ENCODE results near the gene SIK3.
"Not testable (repeated sequence)": the region's sequence is repeated elsewhere in the genome, so short reads cannot be mapped to it uniquely, and the experiment has no call there.

- TF ChIP-seq CTCF, POLR2A, EP300 (IDR thresholded peaks at IDR 0.05): not testable (repeated sequence)
These were observed 14.7 kb upstream of the SIK3 start for GRCh38 chr11:117112939-117113338.
